ENCODE data around the gene KLF12.

- TF ChIP-seq POLR2A (IDR thresholded peaks at IDR 0.05; ENCODE audit: low read depth, low read length), result no peak
- no peak for TF ChIP-seq TAF1 (IDR thresholded peaks at IDR 0.05; ENCODE audit: borderline replicate concordance, low read depth, low read length)
Observed at GRCh38 chr13:74090397-74090796, 43.8 kb downstream of the KLF12 start.
